Left lung (tissue), 10 donors: Measurements from ENCODE around the gene TBCEL. TPM values are rescaled to one million over a fixed set of nuclear protein-coding genes. Genes with fewer than 3 reads are reported as not detected.

Experiments
- ATAC-seq: fragments of 200-7000 bp; cut with Tn5 transposase; one replicate; pipeline ENCODE4 v1.9.1; 2020; ENCODE audit warnings: moderate library complexity
- DNase-seq, 4 donors: peaks; one replicate each; pipeline ENCODE4 v3.0.0-alpha.2; 2013 to 2020
- H3K27ac ChIP-seq, 2 donors: fragments of 200-600 bp; sonication (generic) in 1 of 2; one replicate each; pipeline versions ENCODE4 v1.5.0 to v1.8.0; 2020 to 2021
- H3K27me3 ChIP-seq, 2 donors: fragments of 200-600 bp; sonication (generic) in 1 of 2; one replicate each; pipeline versions ENCODE4 v1.5.0 to v1.8.0; 2020 to 2021
- H3K36me3 ChIP-seq, 2 donors: fragments of 200-600 bp; sonication (generic) in 1 of 2; one replicate each; pipeline versions ENCODE4 v1.5.0 to v1.8.0; 2020 to 2021
- H3K4me1 ChIP-seq, 2 donors: fragments of 200-600 bp; one replicate each; pipeline ENCODE4 v1.8.0; 2021
- H3K4me3 ChIP-seq, 2 donors: fragments of 200-600 bp; sonication (generic) in 1 of 2; one replicate each; pipeline versions ENCODE4 v1.5.0 to v1.8.0; 2020 to 2021; ENCODE audit warnings: mild to moderate bottlenecking in 1 of 2
- H3K9me3 ChIP-seq, 2 donors: fragments of 200-600 bp; sonication (generic) in 1 of 2; one replicate each; pipeline versions ENCODE4 v1.5.0 to v1.8.0; 2020 to 2021
- intact Hi-C, 2 donors: fragments of 100-400 bp; cut with DNase I; formaldehyde crosslinking; loops; one replicate each; pipeline versions ENCODE4 v1.11.2 to v1.14.2; 2022
- polyA plus RNA-seq, 6 donors: library from polyadenylated mRNA; unstranded; fragments of 120-200 nt; gene quantifications; one replicate each; pipeline ENCODE4 v1.2.1, GENCODE V29; 2013; ENCODE audit not compliant: insufficient read length in 6 of 6
- total RNA-seq, 2 donors: library from RNA; stranded (reverse); fragmentation: NEBNext Ultra II Directional; extraction: Animal tissue kit (Norgen Biotek cat#: 25700); gene quantifications; one replicate each; pipeline ENCODE4 v1.2.1, GENCODE V29; 2021
- TF ChIP-seq, protein P1 (sequence below), 2 donors: fragments of 200-600 bp; sonication (generic) in 1 of 2; IDR thresholded peaks; one replicate each; pipeline versions ENCODE4 v1.5.0 to v1.8.0; 2021; ENCODE audit warnings: antibody characterized with exemption in 2 of 2
- donor health status: DM: no; HTN: yes; CAD: no.
- donor health status: DM: no; HTN: no; CAD: no.

The TBCEL gene
- total and polyA plus RNA-seq, 8 donors = 27.5 to 38.0 (median 32.0) TPM

DNA sequence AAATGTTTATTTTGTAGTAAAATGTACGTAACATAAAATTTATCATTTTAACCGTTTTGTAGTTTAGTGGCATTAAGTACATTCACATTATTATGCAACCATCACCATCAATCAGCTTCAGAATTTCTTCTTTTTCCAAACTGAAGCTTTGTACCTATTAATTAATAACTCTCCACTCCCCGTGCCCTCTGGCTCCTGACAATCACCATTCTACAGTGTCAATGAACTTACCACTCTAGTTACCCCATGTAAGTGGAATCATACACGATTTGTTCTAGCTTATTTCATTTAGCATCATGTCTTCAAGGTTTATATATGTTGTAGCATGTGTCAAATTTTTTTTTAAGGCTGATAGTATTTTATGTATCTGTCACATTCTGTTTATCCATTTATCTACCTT is 9.7 kb downstream of the TBCEL start:
- H3K36me3 ChIP-seq = no peaks in the 10 kb centered on the region
- no peak overlapping the region for H3K27ac ChIP-seq
- DNase-seq = no peak
- intact Hi-C loops = no loop called here
- no peaks in the 10 kb centered on the region for H3K27me3 ChIP-seq
- no peaks in the 10 kb centered on the region for H3K9me3 ChIP-seq
- TF ChIP-seq, protein P1, sequence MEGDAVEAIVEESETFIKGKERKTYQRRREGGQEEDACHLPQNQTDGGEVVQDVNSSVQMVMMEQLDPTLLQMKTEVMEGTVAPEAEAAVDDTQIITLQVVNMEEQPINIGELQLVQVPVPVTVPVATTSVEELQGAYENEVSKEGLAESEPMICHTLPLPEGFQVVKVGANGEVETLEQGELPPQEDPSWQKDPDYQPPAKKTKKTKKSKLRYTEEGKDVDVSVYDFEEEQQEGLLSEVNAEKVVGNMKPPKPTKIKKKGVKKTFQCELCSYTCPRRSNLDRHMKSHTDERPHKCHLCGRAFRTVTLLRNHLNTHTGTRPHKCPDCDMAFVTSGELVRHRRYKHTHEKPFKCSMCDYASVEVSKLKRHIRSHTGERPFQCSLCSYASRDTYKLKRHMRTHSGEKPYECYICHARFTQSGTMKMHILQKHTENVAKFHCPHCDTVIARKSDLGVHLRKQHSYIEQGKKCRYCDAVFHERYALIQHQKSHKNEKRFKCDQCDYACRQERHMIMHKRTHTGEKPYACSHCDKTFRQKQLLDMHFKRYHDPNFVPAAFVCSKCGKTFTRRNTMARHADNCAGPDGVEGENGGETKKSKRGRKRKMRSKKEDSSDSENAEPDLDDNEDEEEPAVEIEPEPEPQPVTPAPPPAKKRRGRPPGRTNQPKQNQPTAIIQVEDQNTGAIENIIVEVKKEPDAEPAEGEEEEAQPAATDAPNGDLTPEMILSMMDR (IDR thresholded peaks at IDR 0.05) = no peak
- no peak overlapping the region for H3K4me3 ChIP-seq
- no peak for ATAC-seq
- peaks cover 0 to 4% of the 10 kb centered on the region in 2 donors for H3K4me1 ChIP-seq

DNA sequence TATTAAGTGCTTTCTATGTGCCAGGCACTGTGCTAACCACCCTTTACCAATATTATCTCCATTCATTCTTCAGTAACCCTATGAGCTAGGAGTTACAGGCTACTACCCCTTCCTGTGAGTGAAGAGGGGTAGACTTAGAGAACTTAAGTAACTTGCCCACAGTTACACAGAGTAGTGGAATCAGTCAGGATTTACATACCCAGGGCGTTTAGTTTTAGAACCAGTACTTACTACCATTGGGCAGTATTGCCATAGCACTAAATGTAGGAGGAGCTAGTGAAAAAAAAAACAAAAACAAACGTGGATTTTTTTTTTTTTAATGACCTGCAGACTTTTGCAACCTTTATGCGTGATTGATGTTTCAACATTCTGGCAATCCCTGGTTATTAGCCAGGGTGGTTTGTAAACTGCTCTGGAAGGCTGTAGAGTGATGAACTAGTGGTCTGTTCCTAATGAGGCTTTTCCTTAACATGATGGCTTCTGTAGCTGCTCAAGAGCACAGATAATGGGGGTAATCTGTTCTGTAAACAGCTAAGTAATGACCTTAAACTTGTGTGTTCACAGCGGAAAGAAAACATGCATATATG is 11.4 kb downstream of the TBCEL start:
- no peak for DNase-seq
- TF ChIP-seq, protein P1 (IDR thresholded peaks at IDR 0.05) = no peak

DNA sequence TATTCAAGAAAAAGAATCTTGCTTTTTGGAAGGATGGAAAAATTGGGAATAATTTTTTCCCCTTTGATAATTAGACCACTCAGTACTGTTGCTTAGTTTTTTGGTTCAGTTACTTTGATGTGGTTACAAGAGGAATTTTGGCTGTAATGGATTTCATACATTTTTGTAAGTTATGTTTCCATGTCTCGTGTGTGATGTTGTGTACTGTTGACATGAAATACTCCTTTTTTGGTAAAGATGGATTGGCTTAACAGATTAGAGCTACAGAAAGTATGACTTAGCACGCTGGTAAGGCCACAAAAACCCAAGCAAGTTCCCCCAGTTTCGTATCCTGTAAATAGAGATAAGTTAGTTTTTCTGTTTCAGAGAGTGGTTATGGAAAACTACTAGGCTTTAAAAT is 11.9 kb downstream of the TBCEL start:
- no peak for ATAC-seq
- peaks cover 0 to 9% of the 10 kb centered on the region in 2 donors for H3K4me1 ChIP-seq
- no peak overlapping the region for H3K27ac ChIP-seq
- H3K27me3 ChIP-seq = no peaks in the 10 kb centered on the region
- H3K36me3 ChIP-seq = no peaks in the 10 kb centered on the region
- DNase-seq = no peak
- no peaks in the 10 kb centered on the region for H3K9me3 ChIP-seq
- no peak overlapping the region for H3K4me3 ChIP-seq
- TF ChIP-seq, protein P1 (IDR thresholded peaks at IDR 0.05) = no peak
- intact Hi-C loops = no loop called here

More for the DNA sequence above, 11.4 kb downstream of the TBCEL start:
- Histone ChIP-seq H3K27me3 (no peaks in the 10 kb centered on the region), H3K9me3 (no peaks in the 10 kb centered on the region), H3K36me3 (no peaks in the 10 kb centered on the region), H3K4me1 (peaks cover 0 to 8% of the 10 kb centered on the region in 2 donors), H3K27ac (no peak overlapping the region), H3K4me3 (no peak overlapping the region)
- intact Hi-C loops = no loop called here
- ATAC-seq = no peak

DNA sequence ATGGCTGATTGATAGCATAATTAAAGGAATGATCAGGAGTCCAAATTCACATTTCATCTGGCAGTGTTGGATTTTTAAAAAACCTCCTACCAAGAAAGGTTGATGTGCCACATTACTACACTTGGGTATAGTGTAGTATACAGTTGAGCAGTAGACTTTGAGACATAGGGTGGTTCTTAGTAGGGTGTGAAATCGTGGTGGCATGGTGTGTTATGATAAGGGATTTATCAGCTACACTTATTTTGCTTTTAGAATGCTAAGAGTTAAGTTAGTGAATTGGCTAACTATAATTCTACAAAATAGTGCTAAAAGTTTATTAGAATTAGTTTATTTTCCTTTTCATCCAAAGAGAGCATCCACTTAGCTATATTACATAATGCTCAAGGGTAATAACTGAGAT is 13.1 kb downstream of the TBCEL start:
- no peak for ATAC-seq

DNA sequence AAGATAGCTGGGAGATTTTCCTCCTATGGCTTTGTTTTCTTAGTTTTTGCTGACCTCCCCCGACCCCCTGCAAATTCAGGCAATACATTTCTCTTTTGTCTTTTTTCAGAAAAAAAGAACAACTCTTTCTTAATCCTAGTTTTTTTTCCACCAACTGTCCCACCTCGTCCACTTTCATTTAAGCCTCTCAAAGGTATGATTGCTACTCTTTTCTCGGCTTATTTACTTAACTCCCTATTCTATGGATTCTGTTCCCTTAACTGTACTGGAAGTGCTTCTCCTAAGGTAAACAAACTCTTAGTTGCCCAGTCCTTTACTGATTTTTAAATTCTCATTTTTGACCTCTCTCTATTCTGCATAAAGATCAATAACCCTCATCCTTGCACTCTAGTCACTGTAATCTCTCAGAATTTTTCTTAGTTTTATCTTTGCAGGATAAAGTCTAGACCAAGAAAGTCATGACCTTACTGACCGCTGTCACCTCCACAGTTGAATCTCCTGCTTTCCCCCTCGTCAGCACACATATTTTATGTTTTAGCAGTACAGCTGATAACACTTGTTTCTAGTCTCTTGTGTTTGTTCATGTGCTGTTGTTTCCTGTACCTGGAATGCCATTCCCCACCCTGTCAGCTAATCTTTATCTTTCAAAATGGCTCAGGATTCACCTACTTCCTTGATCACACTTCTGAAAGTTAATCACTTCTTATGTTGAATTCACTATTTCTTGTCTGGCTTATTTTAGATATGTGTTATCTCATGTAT is 14.9 kb downstream of the TBCEL start:
- H3K27ac ChIP-seq = peak overlapping the region in 1 of 2 donors; percentile 23
- intact Hi-C loops = no loop called here
- ATAC-seq = no peak
- H3K27me3 ChIP-seq = no peaks in the 10 kb centered on the region
- H3K36me3 ChIP-seq = no peaks in the 10 kb centered on the region
- H3K9me3 ChIP-seq = no peaks in the 10 kb centered on the region
- no peak for DNase-seq
- H3K4me1 ChIP-seq = peaks cover 0 to 14% of the 10 kb centered on the region in 2 donors
- TF ChIP-seq, protein P1 (IDR thresholded peaks at IDR 0.05) = no peak
- no peak overlapping the region for H3K4me3 ChIP-seq

More for the DNA sequence above, 13.1 kb downstream of the TBCEL start:
- H3K27me3 ChIP-seq = no peaks in the 10 kb centered on the region
- no peak for DNase-seq
- no peak overlapping the region for H3K27ac ChIP-seq
- peaks cover 0 to 9% of the 10 kb centered on the region in 2 donors for H3K4me1 ChIP-seq
- H3K9me3 ChIP-seq = no peaks in the 10 kb centered on the region
- H3K4me3 ChIP-seq = no peak overlapping the region
- TF ChIP-seq, protein P1 (IDR thresholded peaks at IDR 0.05) = no peak
- intact Hi-C loops = no loop called here
- no peaks in the 10 kb centered on the region for H3K36me3 ChIP-seq
